MM.1S (cell line): ENCODE measurements around the gene TMEM117.
"Not testable (repeated sequence)": the region's sequence is repeated elsewhere in the genome, so short reads cannot be mapped to it uniquely, and the experiment has no call there.

Source experiments
- DNase-seq: peaks from one replicate; pipeline ENCODE4 v3.0.0-alpha.2; 2015
- H2AFZ ChIP-seq: fragments of 300-600 bp; sonication (generic); 2 replicates; pipeline ENCODE4 v1.6.0; 2016; ENCODE audit warnings: antibody characterized with exemption, low read length
- H3F3A ChIP-seq: fragments of 300-600 bp; sonication (generic); 2 replicates; pipeline ENCODE4 v1.6.1; 2016; ENCODE audit warnings: mild to moderate bottlenecking, antibody characterized with exemption, low read length, moderate library complexity, mixed read lengths; ENCODE audit not compliant: insufficient read depth
- H3K27ac ChIP-seq: fragments of 300-600 bp; sonication (generic); 2 replicates; pipeline ENCODE4 v1.5.1; 2016; ENCODE audit warnings: mild to moderate bottlenecking, low read length
- H3K27me3 ChIP-seq: fragments of 300-600 bp; sonication (generic); replicated peaks from 2 replicates; pipeline ENCODE4 v1.6.0; 2016; ENCODE audit warnings: low read length; ENCODE audit not compliant: insufficient read depth
- H3K36me3 ChIP-seq: fragments of 300-600 bp; sonication (generic); replicated peaks from 2 replicates; pipeline ENCODE4 v1.6.1; 2016; ENCODE audit warnings: mild to moderate bottlenecking, low read length, mixed read lengths; ENCODE audit not compliant: insufficient read depth
- H3K4me1 ChIP-seq: fragments of 300-600 bp; sonication (generic); 2 replicates; pipeline ENCODE4 v1.6.1; 2016; ENCODE audit warnings: low read length, mixed read lengths
- H3K4me2 ChIP-seq: fragments of 300-600 bp; sonication (generic); 2 replicates; pipeline ENCODE4 v1.6.0; 2016; ENCODE audit warnings: low read depth, low read length
- H3K4me3 ChIP-seq: fragments of 300-600 bp; sonication (generic); 2 replicates; pipeline ENCODE4 v1.5.1; 2016; ENCODE audit warnings: low read length, mixed read lengths
- H3K79me2 ChIP-seq: fragments of 300-600 bp; sonication (generic); 2 replicates; pipeline ENCODE4 v1.6.1; 2016; ENCODE audit warnings: mixed run types, low read length, mixed read lengths
- H3K9ac ChIP-seq: fragments of 300-600 bp; sonication (generic); 2 replicates; pipeline ENCODE4 v1.6.1; 2016; ENCODE audit warnings: low read length, mixed read lengths
- H3K9me2 ChIP-seq: fragments of 300-600 bp; sonication (generic); replicated peaks from 2 replicates; pipeline ENCODE4 v1.6.1; 2016; ENCODE audit warnings: mild to moderate bottlenecking, low read length, mixed read lengths; ENCODE audit not compliant: insufficient read depth
- H3K9me3 ChIP-seq: fragments of 300-600 bp; sonication (generic); replicated peaks from 2 replicates; pipeline ENCODE4 v1.6.1; 2016; ENCODE audit warnings: mild to moderate bottlenecking, low read length, mixed read lengths; ENCODE audit not compliant: insufficient read depth
- H4K20me1 ChIP-seq: fragments of 300-600 bp; sonication (generic); 2 replicates; pipeline ENCODE4 v1.6.1; 2016; ENCODE audit warnings: mild to moderate bottlenecking, low read length, moderate library complexity, mixed read lengths; ENCODE audit not compliant: insufficient read depth
- CTCF ChIP-seq: fragments of 300-600 bp; sonication (generic); IDR thresholded peaks from 2 replicates; pipeline ENCODE4 v1.5.1; 2016; ENCODE audit warnings: antibody characterized with exemption, low read length, mixed read lengths
- EZH2 ChIP-seq: fragments of 300-600 bp; sonication (generic); optimal IDR thresholded peaks from 2 replicates; pipeline ENCODE3; 2017; ENCODE audit warnings: low read depth, mild to moderate bottlenecking, antibody characterized with exemption, low read length, mixed read lengths
- EZH2phosphoT487 ChIP-seq: fragments of 300-600 bp; sonication (generic); IDR thresholded peaks from 2 replicates; pipeline ENCODE4 v1.6.1; 2018; ENCODE audit warnings: antibody characterized with exemption, low read length

TMEM117 gene

GRCh38 chr12:44021471-44021971, 185.6 kb downstream of the TMEM117 start:
- Histone ChIP-seq H3K4me1 (peaks cover 24% of the 10 kb centered on the region), H3F3A (peaks cover 14% of the 10 kb centered on the region), H3K79me2 (no peaks in the 10 kb centered on the region), H3K9me2 (no peaks in the 10 kb centered on the region), H3K27ac (peak overlapping the region; percentile 69; the same call in 1 of the 2 replicates), H3K4me2 (peak overlapping the region; percentile 68), H2AFZ (peak overlapping the region; percentile 56), H3K9me3 (no peaks in the 10 kb centered on the region), H3K36me3 (no peaks in the 10 kb centered on the region), H3K4me3 (peak overlapping the region; percentile 27; the same call in 1 of the 2 replicates), H3K9ac (peak overlapping the region; percentile 3; the same call in 1 of the 2 replicates), H4K20me1 (no peaks in the 10 kb centered on the region), H3K27me3 (no peaks in the 10 kb centered on the region)
- TF ChIP-seq EZH2phosphoT487 (no peak), EZH2 (no peak), CTCF (no peak)
- DNase-seq = peak; percentile 92

GRCh38 chr12:44025499-44025898, 189.6 kb downstream of the TMEM117 start:
- TF ChIP-seq EZH2 (no peak), EZH2phosphoT487 (no peak), CTCF (no peak)
- H3K27me3 ChIP-seq = no peaks in the 10 kb centered on the region
- no peaks in the 10 kb centered on the region for H3K9me2 ChIP-seq
- no peak overlapping the region for H2AFZ ChIP-seq
- H3K4me3 ChIP-seq = no peak overlapping the region
- no peaks in the 10 kb centered on the region for H4K20me1 ChIP-seq
- peaks cover 14% of the 10 kb centered on the region for H3F3A ChIP-seq
- H3K4me1 ChIP-seq = peaks cover 14% of the 10 kb centered on the region
- no peak overlapping the region for H3K27ac ChIP-seq
- H3K9ac ChIP-seq = no peak overlapping the region
- no peaks in the 10 kb centered on the region for H3K9me3 ChIP-seq
- no peak for DNase-seq
- no peaks in the 10 kb centered on the region for H3K79me2 ChIP-seq
- H3K4me2 ChIP-seq = no peak overlapping the region
- H3K36me3 ChIP-seq = no peaks in the 10 kb centered on the region

GRCh38 chr12:44026046-44026445, 190.2 kb downstream of the TMEM117 start:
- H4K20me1 ChIP-seq = no peaks in the 10 kb centered on the region
- no peak for DNase-seq
- H3K4me3 ChIP-seq = no peak overlapping the region
- H3K79me2 ChIP-seq = no peaks in the 10 kb centered on the region
- no peak for TF ChIP-seq EZH2
- no peak for TF ChIP-seq EZH2phosphoT487
- TF ChIP-seq CTCF = no peak
- no peaks in the 10 kb centered on the region for H3K36me3 ChIP-seq
- H3K27me3 ChIP-seq = no peaks in the 10 kb centered on the region
- peaks cover 10% of the 10 kb centered on the region for H3F3A ChIP-seq
- H3K27ac ChIP-seq = no peak overlapping the region
- no peak overlapping the region for H3K4me2 ChIP-seq
- no peak overlapping the region for H3K9ac ChIP-seq
- no peaks in the 10 kb centered on the region for H3K9me3 ChIP-seq
- H3K9me2 ChIP-seq = no peaks in the 10 kb centered on the region
- H2AFZ ChIP-seq = no peak overlapping the region
- peaks cover 10% of the 10 kb centered on the region for H3K4me1 ChIP-seq

- H3F3A ChIP-seq, H3K4me2 ChIP-seq, H4K20me1 ChIP-seq, H3K27me3 ChIP-seq, H3K79me2 ChIP-seq, H2AFZ ChIP-seq, H3K4me3 ChIP-seq, H3K36me3 ChIP-seq, DNase-seq, H3K9ac ChIP-seq, H3K9me3 ChIP-seq, H3K4me1 ChIP-seq, H3K27ac ChIP-seq, H3K9me2 ChIP-seq: not testable (repeated sequence)
Observed at GRCh38 chr12:44026926-44027325, 191.0 kb downstream of the TMEM117 start.
